Kidney capillary endothelial cell (primary cell): ENCODE data around the gene ERFL.

Source experiments
- DNase-seq: peaks from one replicate; pipeline ENCODE4 v3.0.0-alpha.2; 2018; ENCODE audit warnings: low spot score

The ERFL gene

DNA sequence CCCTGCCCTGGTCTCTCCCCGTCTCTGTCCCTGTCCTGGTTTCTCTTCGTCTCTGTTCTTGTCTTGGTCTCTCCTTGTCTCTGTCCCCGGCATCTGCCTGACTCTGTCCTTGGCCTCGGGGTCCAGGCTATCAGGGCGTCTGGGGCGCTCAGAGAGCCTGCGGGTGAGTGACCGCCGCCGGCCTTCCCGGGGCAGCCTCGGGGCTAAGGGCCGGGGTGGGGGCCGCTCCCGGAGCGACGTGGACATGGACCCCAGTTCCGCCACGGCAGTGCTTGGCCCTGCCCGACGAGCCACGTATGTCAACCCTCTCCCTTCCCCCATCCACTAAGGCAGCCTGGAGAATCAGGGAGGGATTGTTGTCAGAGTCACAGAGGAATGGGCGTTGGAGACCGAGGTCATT, 30.4 kb downstream of the ERFL start:
- DNase-seq: no peak

- no peak for DNase-seq
Observed at GRCh38 chr19:41897181-41897580, 31.1 kb downstream of the ERFL start.

GRCh38 chr19:41896581-41896942, 31.7 kb downstream of the ERFL start:
- no peak for DNase-seq

- DNase-seq: no peak
Observed at GRCh38 chr19:41895745-41896580, 32.3 kb downstream of the ERFL start.

GRCh38 chr19:41894350-41894749, 33.9 kb downstream of the ERFL start:
- no peak for DNase-seq

DNA sequence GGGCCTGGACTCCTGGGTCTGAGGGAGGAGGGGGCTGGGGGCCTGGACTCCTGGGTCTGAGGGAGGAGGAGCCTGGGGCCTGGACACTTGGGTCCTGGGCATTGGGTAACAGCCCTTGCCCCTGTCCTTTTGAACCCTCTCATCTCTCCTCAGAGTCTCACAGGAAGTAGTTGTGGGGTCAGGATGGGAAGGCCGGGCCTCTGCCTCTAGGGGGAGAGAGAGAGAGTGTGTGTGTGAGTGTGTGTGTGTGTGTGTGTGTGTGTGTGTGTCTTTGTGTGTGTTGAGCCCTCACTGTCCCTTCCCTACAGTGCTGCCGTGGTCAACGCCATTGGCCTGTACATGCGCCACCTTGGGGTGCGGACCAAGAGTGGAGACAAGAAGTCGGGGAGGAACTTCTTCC, 34.4 kb downstream of the ERFL start:
- DNase-seq: peak; percentile 46

- DNase-seq: no peak
Observed at GRCh38 chr19:41892173-41892902, 35.9 kb downstream of the ERFL start.

DNA sequence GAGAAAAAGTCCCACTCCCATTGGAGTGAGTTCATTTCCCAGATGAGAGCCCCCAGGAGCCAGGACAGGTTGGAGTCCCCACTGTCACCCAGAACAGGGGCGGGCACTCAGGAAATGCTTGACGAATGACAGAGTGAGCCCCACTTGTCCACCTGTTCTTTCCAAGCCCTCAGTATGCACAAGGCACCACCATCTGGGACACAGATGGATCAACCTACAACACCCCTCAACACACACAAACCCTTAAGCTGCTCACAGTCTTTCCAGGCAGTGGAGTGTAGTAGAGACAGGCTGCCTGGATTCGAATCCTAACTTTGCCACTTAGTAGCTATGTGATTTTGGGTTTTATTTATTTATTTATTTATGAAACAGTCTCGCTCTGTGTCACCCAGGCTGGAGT, 37.3 kb downstream of the ERFL start:
- no peak for DNase-seq

DNA sequence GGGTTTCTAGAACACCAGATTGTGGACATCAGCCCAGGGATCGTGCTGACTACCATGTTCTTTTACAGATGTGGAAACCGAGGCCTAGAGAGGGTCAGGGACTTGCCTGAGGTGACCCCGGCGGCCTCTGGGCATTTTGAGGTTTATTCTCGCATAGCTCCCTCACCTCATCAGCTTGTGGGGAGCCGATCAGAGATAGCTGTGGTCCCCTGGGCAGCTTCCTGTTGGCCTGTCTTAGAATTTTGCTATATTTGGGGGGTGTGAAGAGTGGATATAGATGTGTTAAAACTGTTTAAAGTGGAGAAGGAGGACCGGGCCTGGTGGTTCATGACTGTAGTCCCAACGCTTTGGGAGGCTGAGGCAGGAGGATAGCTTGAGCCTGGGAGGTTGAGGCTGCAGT, 38.4 kb downstream of the ERFL start:
- no peak for DNase-seq

GRCh38 chr19:41888926-41889325, 39.3 kb downstream of the ERFL start:
- DNase-seq: no peak

DNA sequence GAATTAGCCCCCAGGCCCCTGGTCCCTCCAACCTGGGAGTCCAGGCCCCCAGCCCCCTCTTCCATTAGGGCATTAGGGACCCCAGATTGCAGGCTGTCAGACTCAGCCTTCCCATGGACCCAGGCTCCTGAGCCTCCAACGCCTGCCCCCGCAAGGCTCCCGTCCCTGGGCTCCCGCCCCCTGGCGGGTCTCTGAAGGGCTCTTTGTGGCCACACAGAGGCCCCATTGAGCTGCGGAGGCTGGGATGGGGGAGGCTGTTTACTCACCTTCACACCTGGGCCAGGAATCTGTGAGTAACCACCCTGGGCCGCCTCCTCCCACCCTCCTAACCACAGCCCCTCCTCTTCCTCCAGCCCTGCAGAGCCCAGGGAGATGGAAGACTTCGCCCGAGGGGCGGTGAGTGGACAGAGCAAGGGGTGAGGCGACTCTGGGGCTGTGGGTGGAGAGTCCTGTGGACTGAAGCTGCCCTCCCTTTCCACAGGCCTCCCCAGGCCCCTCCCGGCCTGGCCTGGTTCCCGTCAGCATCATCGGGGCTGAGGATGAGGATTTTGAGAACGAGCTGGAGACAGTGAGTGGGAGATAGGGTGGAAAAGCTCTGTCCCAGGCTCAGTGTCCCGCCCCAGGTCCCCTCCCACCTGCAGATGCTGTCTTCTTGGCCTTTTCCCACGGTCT, 40.4 kb downstream of the ERFL start:
- no peak for DNase-seq

DNA sequence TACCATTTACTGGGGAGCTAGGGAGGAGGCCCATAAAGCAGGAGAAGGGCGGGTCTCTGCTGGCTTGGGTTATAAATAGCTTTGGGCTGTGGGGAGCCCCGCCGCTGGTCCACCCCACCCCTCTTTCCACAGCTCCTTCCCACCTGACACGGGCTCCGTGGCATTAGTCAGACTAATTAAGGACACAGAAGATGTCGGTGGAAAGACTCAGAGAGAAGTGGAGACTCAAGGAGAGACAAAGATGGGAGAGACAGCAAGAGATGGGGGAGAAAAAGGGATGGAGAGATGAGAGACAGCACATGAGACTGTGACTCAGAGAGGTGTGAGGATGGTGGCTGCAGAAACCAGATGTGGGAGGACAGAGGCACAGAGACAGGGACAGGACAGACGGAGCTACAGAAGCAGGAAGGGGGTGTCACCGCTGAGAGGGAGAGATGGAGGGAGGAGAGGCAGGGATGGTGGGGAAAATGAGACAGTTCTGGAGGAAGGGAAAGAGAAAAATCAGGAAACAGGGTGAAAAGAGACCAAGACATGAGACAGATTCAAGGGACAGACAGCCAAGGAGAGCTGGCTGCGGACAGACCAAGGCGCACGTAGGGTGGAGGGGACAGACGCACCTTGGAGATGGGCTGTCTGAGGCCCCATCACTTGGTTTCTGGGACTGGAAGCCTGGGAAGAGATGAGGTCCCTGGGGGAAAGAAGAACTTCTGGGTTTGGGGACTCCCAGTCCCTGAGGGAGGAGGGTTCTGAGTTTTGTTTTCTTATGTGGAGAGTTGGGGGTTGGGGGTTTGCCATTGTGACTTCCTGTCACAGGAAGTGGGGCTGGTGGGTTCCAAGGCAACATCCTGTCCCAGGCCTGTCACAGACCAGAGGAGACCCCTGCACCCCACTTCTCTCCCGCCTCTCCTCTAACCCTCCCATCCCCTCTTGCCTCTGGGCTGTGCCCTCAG, 41.2 kb downstream of the ERFL start:
- DNase-seq: no peak

GRCh38 chr19:41883821-41884733, 44.2 kb downstream of the ERFL start:
- peak; percentile 93 for DNase-seq

- no peak for DNase-seq
Observed at GRCh38 chr19:41883463-41883820, 44.8 kb downstream of the ERFL start.

DNA sequence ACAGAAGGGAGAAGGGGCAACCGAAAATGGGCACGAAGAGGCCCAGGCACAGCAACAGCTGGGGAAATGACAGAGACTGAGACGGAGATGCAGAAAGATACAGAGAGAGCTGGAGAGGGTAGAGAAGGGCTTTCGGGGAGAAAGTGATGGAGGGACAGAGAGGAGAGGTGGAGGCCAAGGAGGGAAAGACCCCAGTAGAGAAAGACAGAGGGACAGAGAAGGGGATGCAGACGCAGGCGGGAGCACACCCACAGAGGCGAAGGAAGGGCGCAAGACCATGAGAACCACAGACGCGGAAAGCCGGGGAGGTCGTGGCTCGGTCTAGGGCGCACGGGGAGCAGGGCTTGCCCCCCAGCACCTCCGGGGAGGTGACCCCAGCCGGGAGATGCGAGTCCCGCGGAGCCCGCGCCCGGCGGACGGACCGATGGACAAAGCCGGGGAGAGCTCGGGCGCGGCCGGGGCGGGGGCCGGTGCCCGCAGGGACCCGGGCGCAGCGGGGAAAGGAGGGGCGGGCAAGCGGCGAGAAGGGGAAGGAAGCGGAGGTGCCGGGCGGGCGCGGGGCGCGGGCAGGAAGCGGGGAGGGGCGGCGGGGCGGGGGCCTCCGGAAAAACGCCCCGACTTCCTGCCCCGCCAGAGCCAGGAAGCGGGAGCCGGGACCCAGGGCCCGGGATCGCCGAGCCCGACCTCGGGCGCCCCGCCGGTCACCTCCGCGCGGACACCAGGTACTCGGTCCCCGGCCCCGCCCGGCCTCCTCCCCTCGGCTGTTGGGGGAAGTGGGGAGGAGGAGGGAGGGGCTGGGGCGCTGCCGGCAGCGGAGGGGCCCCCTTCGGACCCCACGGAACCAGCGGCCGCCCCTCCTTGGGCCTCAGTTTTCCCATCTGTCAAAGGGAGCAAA, 45.4 kb downstream of the ERFL start, which contains the start of gene ARHGEF1:
ARHGEF1 (plus strand) TSS at position 617 of the 895 bp plus-strand sequence. CDS start 4,899 bp downstream, outside the sequence.
- DNase-seq: peak; percentile 55

DNA sequence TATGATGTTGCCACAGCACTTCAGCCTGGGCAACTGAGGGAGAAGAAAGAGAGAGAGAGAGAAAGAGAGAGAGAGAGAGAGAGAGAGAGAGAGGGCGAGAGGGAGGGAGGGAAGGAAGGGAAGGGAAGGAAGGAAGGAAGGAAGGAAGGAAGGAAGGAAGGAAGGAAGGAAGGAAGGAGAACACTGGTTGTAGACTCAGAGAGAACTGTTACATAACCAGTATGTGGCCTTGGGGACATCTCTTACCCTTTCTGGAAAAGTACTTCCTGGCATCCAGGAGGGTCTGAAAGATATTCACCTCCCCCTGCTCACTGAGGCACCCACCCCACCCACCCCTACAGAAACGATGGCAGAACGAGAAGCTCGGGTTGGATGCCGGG, 47.9 kb downstream of the ERFL start:
- no peak for DNase-seq

DNA sequence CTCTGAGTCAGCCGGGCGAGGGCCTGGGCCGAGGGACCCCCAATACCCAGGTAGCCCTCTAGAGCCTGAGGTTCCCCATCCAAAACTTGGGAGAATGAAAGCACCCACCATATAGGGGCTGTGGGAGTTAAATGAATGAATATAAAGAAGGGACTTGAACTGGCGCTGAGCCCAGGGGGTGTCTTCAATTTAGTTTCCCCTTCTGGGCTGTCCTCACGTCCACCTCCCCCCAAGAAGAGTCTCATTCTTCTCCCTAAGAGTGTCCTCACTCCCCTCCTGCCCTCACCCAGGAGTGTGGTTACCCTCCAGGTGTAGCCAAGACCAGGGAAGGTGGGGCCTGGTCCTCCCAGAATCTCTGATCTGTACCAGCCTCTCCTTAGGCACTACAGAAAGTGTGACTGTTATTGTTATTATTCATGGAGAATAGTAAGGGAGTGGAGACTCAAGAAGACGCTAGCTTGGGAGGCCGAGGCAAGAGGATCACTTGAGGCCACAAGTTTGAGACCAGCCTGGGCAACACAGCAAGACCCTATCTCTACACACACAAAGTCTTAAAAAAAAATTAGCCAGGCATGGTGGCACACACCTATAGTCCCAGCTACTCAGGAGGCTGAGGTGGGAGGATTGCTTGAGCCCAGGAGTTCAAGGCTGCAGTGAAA, 48.5 kb downstream of the ERFL start:
- DNase-seq: no peak

- DNase-seq: no peak
Observed at GRCh38 chr19:41879080-41879479, 49.2 kb downstream of the ERFL start.
